GM21786 (cell line): ENCODE measurements around the gene PRKAR1B.

Experiments
- ATAC-seq: cut with Tn5 transposase; IDR thresholded peaks from one replicate; pipeline ENCODE4 v1.9.1; 2021; ENCODE audit not compliant: unreplicated experiment

The PRKAR1B gene

DNA sequence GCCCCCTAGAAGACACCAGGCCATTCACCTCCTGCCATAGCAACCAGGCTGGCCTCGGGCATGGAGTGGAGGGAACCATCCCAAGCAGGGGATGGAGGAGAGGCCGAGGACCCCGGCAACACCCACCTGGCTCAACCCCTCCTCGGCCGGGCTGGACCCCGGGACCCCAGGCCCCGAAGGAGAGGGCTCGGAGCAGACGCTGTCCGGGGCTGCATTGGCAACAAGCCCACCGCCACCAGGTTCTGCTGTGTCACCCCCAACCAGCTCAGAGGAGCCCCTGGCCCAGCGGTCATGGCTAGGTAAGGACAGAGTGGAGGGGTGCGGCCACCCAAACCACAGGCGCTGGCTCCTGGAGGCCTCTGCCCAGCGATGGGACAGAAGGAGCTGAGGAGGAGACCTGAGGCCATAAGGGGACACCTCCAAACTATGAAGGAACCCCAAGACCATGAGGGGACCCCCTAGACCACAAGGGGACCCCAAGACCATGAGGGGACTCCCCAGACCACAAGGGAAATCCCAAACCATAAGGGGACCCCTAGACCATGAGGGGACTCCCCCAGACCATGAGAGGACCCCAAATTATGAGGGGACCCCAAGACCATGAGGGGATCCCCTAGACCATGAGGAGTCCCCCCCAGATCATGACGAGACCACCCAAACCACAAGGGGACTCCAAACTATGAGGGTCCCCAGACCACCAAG lies 132.7 kb downstream of the PRKAR1B start:
- ATAC-seq, result no peak

DNA sequence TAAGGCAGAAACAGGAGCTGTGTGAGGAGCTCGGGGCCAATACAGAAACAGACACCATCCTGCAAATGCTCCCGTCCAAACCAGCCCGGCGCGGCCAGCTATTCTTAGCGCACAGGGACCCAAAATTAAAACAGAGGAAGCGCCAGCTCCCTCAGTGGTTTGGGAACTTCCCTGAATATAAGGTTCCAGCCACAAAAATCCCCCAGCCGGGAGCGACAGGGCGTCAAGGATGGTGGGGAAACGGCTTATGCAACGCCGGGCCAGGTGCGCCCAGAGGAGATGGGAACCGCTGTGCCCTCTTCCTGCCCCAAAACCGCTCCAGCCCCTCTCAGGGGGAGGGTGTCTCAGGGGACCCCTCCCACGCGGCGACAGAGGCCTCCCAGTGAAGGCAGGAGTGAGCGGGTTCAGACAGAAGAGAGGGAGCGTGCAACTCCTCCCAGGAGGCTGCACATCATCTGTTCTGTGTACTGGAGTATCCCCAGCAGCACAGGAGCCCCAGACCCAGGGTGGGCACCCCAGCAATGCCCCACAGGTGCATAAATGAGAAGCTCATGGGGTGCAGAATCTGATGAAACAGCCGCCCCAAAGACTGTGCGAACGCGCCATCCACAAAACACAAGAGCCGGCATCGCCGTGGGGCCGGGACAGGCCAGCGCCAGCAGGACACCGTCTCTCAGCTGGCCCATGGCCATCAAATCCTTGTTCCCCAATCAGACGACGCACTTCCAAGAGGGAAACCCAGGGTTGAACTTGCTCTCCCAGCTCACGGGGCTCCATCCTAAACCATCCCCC lies 133.6 kb downstream of the PRKAR1B start:
- peak; percentile 42 for ATAC-seq

DNA sequence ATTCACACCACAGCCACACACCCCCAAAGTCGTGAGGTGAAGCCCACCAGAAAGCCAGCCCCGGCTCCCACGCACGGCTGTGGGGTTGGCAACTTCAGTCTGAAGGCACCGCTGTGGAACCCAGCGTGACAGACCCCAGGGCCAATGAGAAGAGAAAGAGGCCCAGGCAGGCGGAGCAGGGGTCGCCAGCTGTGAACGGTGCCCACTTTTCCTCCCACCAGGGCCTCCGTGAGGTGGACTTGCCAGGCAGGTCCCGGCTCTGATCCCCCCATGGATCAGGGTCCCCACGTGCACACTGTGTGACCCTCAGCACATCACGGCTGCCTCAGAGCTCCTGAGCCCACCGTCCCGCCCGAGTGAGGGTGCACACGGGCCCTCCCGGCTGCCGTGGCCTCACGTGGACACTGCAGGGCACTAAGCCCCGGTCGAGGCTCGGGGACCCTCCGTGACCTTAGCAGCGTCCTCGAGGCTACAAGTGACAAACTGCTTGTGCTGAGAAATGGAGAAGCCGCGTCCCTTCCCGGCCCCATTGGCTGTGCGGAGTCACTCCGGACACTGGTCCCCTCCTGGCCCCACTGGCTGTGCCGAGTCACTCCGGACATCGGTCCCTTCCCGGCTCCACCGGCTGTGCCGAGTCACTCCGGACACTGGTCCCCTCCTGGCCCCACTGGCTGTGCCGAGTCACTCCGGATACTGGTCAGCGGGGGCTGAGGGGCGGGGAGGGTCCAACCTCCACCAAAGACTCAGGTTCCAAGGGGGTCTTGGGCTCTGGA lies 135.0 kb downstream of the PRKAR1B start:
- no peak for ATAC-seq

DNA sequence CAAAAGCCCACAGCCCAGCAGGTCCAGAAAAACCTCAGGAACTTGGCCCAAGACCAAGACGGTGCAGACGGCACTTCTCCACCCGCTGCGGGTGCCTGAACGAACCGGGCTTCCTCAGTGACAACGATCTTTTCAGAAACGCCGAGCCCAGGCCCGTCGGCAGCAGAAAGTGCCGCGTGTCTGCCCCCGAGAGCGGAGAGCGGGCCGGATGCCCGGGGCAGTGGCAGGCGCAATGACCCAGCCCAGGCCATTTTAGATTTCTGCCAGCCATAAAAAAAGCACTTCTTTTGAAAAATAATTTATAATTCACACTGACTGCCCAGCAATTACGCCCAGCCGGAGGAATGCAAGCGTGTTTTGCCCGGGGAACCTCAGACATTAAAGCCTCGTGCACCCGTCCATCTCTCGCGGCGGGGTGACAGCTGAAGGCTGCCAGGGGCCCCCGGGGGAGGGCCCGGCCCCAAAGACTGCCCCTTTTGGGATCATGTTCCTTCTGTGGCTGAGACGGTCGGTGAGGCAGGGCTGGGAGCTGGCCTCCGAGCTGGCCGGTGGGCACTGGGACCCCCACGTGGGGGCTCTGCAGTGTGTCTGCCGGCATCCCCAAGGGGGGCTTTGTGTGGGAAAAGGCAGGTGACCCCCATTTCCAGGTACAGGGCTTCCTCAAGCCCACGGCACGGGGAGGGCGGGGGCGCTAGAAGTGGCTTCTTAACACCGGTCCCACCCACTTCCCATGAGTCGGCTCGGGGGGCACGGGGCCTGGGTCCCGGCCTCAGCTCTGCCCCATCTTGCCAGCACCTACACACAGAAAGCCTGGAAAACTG lies 136.1 kb downstream of the PRKAR1B start:
- ATAC-seq, result no peak

DNA sequence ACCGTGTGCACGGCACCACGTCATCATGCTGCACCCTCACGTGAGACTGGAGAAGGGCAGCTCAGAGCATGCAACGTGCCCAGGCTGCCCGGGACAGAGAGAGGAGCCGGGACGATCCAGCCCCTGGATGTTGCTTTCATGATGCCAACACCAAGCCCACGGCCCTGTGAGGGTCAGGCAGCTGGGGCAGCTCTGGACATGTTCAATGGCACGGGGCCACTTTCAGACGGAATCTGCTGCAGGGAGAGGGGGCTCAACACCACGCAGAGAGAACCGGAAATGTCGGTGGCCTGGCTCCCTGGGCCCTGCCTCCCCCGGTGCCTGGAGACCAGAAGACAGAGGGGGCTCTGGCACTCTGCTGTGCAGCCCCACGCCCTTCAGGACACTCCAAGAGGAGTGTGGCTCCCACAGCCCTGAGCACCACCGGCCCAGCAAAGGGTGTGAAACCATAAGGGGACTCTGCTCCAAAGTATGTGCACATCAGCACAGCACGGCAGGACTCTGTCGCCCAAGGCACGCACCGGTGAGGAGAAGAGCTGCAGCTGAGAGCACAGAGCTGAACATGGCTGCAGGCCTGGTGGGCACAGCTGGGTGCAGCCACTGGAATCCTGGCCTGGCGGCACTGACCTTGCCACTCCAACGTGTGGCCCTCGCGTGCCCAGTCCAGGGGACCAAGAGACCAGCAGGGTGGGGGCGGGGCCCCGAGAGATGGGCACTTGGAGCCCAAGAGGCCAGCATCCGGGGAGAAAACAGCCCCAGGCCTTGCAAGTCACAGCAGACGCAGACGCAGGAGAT lies 137.1 kb downstream of the PRKAR1B start:
- no peak for ATAC-seq

DNA sequence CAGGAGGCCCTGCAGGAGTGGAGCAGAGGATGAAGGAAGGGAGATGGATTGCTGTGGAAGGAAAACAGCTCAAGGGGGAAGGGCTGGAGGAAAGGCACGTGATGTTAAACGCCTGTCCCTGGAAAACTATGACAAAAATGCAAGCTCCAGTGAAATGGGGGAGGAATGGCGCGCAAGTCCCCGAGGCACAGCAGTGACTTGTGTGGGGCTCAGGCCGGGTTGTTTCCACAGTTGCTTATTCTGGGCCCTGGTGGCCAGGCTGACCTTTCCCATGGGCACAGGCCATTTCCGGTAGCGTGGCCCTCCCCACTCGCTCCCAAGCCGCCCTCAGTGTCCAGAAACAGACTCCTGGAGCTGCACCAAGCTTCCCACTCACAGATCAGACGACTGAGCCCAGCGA lies 139.3 kb downstream of the PRKAR1B start:
- no peak for ATAC-seq

DNA sequence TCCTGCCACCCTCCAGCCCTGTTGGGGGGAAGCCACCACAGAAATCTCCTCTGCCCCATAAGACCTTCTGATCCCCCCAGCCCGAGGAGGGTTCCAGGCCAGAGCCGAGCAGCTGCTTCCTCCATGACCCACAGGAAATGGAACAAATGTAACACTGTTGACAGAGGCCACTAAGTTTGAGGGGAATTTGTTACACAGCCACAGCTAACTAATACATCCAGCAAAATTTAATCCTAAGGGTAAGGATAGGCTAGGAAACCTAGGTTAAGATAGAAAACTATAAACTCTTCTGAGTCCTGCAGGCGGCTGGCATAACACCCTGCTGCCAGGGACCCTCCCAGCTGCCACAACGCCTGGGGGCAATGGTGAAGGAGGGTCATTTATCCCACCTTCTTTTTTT lies 140.6 kb downstream of the PRKAR1B start:
- ATAC-seq, result no peak

DNA sequence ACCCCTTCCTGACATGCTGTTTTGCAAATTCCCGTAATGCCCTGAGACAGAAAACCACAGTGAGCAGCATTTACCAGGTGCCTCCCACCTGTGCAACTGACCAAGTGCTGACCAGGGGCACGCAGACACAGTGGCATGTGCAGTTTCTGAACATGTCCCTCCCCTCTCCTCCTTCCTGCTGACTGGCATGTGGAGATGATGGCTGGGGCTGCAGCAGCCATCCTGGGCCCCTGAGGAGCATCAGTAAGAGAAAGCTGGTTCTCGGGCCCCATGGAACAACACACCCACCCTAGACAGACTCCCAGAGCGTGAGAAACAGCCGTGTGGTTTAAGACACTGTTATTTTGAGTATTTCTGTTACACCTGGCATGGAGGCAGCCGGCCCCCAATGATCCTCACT lies 141.2 kb downstream of the PRKAR1B start:
- ATAC-seq, result no peak

DNA sequence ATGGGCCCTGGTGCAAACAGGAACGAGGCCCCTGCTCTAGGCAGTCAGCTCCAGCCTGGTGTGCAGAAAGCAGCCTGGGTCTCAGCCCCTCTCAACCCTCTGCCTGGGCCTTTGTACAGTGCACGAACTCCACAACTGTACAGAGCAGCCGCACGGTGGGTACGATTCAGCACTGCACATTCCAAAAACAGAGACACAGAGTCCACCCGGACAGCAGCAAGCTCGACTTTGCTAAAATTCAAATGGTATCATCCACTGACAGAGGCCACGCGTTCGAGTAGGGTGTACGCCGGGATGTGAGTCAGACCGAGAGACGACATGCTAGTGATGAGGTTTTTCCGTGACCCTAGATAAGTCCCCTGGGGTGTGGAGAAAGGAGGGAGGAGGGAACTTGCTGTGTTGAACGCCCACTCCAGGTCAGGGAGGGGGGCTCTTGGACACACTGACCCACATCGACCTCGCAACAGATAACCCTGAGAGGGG lies 141.8 kb downstream of the PRKAR1B start:
- peak; percentile 60 for ATAC-seq

DNA sequence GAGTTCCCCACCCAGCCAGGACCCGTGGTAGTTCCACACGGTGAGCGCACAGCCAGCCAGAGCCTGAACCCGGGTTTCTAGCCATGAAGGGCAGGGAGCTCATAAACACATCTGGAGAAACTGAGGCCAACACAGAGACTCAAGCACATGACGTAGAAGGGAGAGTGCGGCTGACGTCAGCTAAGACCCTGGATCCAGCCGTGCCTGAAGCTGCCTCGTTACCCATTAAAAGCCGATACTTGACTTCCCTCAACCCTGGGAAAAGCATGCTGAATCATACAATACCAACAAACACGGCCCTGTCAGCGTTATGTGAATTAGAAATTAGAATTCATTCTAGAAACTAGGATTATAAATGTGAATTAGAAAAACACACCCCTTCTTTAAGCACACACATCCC lies 142.3 kb downstream of the PRKAR1B start:
- ATAC-seq, result no peak

DNA sequence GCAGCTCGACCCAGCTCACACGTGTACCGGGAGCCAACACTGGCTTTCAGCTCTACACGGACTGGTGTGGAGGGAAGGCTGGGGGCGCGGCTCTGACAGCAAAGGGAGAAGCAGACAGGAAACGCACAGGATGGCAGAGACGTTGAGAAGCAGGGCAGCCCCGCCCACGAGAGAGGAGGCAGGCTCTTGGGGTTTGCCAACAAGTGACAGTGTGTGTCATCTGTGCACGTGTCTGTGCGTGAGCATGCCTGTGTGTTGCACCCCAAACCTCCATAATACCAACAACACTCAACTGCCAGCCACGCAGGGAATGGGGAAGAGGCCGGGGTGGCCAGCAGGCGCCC lies 143.0 kb downstream of the PRKAR1B start:
- ATAC-seq, result no peak

DNA sequence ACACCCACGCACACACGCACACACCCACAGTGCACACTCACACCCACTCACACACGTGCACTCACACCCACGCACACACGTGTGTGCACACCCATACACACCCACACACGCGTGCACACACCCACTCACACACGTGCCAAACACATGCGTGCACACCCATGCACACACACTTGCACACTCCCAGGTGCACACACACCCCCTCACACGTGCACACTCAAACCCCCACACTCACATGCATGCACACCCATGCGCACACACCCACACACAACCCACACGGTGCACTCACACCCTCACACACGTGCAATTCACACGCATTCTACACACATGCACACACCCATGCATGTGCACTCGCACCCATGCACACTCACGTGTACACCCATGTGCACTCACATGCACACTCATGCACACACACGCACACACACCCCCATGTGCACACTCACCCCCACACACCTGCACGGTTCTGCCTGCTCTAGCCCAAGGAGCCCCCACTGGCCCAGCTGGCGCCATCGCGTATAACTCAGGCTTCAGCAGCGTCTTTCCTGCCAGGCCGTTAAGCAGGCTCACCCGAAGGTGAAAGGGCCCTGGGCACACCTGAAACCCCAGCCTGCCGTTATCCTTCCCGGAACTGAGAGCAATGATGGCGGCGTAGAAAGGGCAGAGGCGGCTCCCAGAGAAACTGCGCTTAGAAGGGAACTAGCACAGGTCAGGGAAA lies 143.5 kb downstream of the PRKAR1B start:
- ATAC-seq, result no peak

DNA sequence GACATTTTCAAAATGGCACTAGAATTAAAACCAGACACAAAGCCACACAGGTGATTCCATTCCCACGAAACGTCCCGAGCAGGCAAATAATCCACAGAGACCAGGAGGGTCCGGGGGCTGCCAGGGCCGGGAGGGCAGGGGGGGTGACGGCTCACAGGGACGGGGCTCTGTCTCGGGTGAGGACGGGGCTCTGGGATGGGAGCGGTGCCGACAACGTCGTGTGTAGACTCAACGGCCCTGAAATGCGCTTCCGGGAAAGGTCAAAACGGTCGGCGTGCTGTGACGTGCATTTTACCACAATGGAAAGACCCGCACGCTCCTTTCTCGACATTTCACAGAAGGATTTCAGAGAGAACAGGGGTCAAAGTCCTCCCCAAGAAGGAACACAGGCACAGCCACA lies 144.2 kb downstream of the PRKAR1B start:
- no peak for ATAC-seq

DNA sequence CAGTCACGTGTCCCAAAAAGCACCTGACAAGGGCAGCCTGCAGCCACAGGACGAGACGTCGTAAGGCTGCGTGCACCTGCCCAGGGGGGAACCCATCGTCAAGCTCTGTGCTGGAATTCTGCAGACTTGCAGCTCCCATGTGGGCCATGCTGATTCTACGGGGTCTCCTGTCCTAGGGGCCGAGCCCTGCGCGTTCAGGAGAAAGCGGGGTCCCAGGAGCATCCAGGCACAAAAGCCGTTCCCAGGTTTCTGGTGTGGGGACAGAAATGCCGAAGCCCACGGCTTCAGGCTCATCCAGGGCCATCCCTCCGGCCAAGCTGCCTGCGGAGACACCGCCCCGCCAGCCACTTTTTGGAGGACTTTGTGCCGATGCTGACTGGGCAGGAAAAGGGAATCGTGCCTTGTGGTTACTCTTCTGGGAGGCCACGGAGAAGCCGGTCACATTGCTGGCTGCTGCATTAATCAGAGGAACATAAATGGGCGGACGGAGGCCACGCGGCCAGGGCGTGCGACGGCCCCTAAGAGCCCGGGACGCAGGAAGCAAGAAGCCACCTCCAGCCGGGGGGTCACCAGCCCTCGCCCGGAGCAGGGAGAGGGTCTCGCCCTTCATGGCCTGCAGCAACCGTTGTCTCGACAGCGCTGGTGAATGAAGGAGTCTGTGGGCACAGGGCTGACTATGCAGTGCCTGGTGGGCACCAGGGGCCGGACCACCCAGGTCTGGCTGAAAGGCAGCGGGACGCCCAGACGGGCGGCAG lies 144.8 kb downstream of the PRKAR1B start:
- ATAC-seq, result no peak

DNA sequence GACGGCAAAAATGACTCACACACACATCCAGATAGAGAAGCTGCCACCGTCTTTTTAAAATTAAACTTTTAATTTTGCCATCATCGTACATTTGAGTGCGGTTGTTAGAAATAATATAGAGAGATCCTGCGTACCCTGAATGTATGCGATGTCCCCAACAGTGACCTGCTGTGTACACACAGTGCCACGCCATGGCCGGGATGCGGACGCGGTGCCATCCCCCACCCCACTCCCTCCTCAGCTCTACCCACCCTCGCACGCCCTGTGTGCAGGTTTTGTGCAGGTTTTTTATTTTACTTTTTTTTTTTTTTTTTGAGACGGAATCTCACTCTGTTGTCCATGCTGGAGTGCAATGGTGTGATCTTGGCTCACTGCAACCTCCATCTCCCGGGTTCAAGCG lies 148.7 kb downstream of the PRKAR1B start:
- no peak for ATAC-seq

DNA sequence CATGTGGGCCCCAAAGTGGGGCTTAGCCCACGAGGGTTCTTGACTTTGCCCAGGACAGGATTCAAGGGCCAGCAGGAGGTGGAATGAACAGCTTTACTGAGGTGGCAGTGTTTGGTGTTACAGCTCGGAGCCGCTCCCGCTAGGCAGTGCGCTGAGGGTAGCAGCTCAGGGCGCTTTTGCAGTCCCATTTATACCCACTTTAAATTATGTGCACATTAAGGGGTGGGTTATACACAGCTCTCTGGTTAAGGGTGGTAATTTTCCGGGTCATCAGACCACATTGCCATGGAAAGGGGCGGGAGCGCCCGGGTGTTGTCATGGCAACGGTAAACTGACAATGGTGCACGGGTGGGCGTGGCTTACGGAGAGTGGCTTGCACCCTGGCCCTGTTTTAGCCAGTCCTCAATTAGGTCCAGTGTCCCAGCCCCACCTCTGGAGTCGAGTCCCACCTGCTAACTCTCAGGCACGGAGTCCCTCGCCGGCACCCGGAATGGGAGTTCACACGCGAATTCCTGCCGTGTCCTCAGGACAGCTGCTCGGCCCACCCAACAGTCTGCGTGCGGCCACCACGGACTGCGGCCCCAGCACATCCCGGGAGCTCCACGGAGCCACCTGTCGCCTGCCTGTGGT lies 149.2 kb downstream of the PRKAR1B start:
- no peak for ATAC-seq

DNA sequence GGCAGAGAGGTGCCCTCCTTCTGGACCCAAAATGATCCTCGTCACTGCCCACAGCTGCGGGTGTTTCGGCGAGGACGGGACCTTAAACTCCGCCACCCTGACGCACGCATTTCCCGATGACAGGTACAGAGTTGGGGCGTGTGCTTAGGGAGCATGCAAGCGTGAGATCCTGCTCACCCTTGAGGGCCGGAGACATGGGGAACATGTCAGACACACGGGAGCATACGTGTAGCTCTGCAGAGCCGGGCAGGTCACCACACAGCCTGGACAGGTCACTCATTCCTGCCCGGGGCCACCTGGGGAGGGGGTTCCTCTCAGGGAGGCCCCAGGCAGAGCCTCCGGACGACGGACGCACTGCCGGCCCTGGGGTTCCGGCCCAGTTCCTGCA lies 149.8 kb downstream of the PRKAR1B start:
- ATAC-seq, result no peak

DNA sequence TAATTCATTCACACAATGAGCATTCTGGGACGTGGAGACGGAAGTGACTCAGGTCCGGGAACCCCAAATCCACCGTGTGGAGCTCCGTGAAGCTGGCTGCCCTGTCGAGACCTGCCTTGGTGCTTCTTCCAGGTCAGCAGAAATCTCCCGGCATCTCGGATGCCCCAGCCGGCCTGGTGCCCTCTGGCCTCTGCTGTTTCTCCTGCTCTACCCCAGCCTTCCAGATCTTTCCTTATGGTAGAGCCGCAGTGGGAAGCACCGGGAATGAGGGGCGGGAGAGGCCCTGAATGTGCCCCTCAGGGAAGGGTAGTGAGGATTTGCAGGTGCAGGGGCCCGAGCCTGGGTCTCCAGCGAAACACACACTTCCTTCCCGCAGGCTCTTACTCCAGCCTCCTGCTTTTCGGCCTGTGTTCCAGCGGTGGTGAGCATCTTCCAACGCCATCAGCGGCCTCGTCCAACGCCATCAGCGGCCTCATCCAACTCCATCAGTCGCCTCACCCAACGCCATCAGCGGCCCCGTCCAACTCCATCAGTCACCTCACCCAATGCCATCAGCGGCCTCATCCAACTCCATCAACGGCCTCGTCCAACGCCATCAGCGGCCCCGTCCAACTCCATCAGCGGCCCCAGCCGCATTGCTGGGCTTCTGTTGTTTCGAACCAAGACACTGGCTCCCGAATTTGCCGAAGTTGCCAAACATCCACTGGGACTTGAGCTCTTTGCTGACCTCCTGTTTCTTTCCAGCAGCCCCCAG lies 150.4 kb downstream of the PRKAR1B start:
- ATAC-seq, result no peak
